Peyer's patch (tissue), 4 donors: ENCODE results near the gene SMIM24. TPM values are rescaled to one million over a fixed set of nuclear protein-coding genes. Genes with fewer than 3 reads are reported as not detected.

Experiments
- DNase-seq, 3 donors: peaks; one replicate each; pipeline ENCODE4 v3.0.0-alpha.2; 2017 to 2019
- H3K27ac ChIP-seq, 4 donors: fragments of 200-600 bp; sonication (generic); one replicate each; pipeline ENCODE4 v1.5.1; 2016 to 2019
- H3K27me3 ChIP-seq, 2 donors: fragments of 200-600 bp; sonication (generic); one replicate each; pipeline ENCODE4 v1.5.1; 2019
- H3K36me3 ChIP-seq, 3 donors: fragments of 200-600 bp; sonication (generic); one replicate each; pipeline ENCODE4 v1.5.1; 2016 to 2019
- H3K4me1 ChIP-seq, 4 donors: fragments of 200-600 bp; sonication (generic); one replicate each; pipeline ENCODE4 v1.5.1; 2016 to 2019
- H3K4me3 ChIP-seq, 4 donors: fragments of 200-600 bp; sonication (generic); 1 replicate in 3 of 4; 2 replicates in 1 of 4; pipeline ENCODE4 v1.5.1; 2016 to 2019; ENCODE audit warnings: mild to moderate bottlenecking in 1 of 4
- H3K9me3 ChIP-seq, 4 donors: fragments of 200-600 bp; sonication (generic); one replicate each; pipeline ENCODE4 v1.5.1; 2016 to 2019; ENCODE audit warnings: mild to moderate bottlenecking in 1 of 4
- POLR2A ChIP-seq, 2 donors: fragments of 450-650 bp; IDR thresholded peaks; one replicate each; pipeline ENCODE4 v1.5.1; 2017; ENCODE audit warnings: antibody characterized with exemption in 2 of 2, mild to moderate bottlenecking in 2 of 2, moderate library complexity in 2 of 2
- total RNA-seq, 4 donors: library from RNA; depleted of rRNA; stranded (reverse); fragments of >200 nt; gene quantifications; one replicate each; pipeline ENCODE4 v1.1.0, GENCODE V29; 2016
- TF ChIP-seq, protein P1 (sequence below), 6 experiments: fragments of 450-650 bp in 4 of 6; fragments of 200-600 bp in 2 of 6; sonication (generic) in 1 of 6; IDR thresholded peaks; one replicate each; pipeline ENCODE4 v1.5.1; 2017 to 2019; ENCODE audit warnings: antibody characterized with exemption in 6 of 6, mild to moderate bottlenecking in 3 of 6, moderate library complexity in 1 of 6

SMIM24 gene
- total RNA-seq, 4 donors from 2014 or later: 75.9 to 1,153 (median 771) TPM

DNA sequence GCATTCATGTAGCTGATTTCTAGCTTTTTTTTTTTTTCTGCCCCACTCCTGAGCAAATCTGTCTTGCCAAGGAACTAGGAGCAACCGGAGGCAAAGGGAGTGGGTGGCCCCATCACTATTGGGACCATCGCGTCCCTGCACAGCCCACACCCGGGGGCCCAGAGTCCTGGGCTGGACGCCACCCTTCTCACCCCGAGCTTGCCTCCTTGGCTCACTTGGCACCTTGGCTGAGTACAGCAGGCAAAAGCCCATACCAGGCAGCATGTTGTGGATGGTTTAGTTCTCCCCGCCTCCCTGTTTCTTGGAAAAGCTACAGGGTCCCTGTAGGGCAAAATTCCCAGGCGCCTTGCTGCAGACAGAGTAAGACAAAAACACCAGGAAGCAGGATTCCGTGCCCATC, 13.7 kb downstream of the SMIM24 start:
- Histone ChIP-seq H3K4me3 (no peak overlapping the region), H3K27ac (peak overlapping the region in 2 of 4 donors; percentile 17 to 31), H3K9me3 (no peaks in the 10 kb centered on the region), H3K27me3 (no peaks in the 10 kb centered on the region), H3K36me3 (peaks cover 0 to 18% (median 0%) of the 10 kb centered on the region in 3 donors), H3K4me1 (no peaks in the 10 kb centered on the region)
- TF ChIP-seq, protein P1, sequence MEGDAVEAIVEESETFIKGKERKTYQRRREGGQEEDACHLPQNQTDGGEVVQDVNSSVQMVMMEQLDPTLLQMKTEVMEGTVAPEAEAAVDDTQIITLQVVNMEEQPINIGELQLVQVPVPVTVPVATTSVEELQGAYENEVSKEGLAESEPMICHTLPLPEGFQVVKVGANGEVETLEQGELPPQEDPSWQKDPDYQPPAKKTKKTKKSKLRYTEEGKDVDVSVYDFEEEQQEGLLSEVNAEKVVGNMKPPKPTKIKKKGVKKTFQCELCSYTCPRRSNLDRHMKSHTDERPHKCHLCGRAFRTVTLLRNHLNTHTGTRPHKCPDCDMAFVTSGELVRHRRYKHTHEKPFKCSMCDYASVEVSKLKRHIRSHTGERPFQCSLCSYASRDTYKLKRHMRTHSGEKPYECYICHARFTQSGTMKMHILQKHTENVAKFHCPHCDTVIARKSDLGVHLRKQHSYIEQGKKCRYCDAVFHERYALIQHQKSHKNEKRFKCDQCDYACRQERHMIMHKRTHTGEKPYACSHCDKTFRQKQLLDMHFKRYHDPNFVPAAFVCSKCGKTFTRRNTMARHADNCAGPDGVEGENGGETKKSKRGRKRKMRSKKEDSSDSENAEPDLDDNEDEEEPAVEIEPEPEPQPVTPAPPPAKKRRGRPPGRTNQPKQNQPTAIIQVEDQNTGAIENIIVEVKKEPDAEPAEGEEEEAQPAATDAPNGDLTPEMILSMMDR (IDR thresholded peaks at IDR 0.05): no peak
- TF ChIP-seq POLR2A (IDR thresholded peaks at IDR 0.05): no peak
- no peak for DNase-seq

DNA sequence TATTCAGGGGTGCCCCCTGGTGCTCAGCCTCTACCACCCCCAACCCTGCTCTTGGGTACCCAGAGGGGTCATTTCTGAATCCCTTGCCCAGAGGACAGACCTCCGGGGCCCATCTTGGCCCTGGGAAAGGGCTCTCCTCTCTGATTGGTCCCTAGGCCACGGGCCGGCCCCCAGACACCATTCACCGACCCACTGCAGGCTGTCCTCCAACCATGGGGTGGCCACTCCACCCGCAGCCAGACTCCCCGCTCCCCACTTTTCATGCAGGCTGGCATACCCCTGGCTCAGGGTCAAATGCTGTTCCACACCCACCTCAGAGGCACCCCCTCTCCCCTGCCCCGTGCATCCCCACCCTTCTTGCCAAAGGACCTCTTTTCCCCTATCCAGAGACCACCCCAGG, 14.8 kb downstream of the SMIM24 start:
- Histone ChIP-seq H3K4me3 (no peak overlapping the region), H3K9me3 (no peaks in the 10 kb centered on the region), H3K27me3 (no peaks in the 10 kb centered on the region), H3K4me1 (no peaks in the 10 kb centered on the region), H3K27ac (peak overlapping the region in 1 of 4 donors; percentile 31), H3K36me3 (peaks cover 0 to 18% (median 0%) of the 10 kb centered on the region in 3 donors)
- DNase-seq: no peak
- TF ChIP-seq, protein P1 (IDR thresholded peaks at IDR 0.05): no peak
- TF ChIP-seq POLR2A (IDR thresholded peaks at IDR 0.05): no peak

DNA sequence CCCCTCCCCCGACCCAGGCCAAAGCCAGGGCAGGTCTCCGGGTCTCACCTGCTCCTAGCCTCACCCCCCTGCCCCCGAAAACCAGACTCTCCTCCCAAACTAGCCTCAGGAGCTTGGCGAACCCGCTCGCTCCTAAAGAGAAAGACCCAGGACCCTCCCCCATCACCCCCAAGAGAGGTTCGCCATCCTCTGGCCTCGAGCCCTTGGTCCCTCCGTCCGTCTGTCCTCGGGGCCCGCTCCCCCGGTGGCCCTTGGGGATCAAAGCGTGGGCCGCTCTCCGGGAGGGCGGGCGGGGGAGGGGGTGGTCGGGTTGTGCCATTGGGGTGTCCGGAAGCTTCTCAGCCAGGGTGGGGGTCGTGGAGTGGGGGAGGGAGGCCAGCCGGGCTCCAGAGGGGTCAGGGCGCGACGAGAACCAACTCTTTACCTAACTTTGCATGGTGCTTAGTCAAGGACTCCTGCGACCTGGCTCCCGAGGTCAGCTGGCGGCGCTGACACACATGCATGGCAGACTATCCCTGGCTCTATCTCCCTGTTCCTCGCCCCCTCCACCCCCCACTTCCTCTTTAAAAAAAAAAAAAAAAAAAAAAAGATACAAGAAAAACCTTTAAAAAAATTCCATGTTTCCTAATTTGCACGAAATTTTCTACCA, 15.6 kb downstream of the SMIM24 start:
- no peak overlapping the region for H3K4me3 ChIP-seq
- TF ChIP-seq, protein P1 (IDR thresholded peaks at IDR 0.05): no peak
- TF ChIP-seq POLR2A (IDR thresholded peaks at IDR 0.05): no peak
- no peaks in the 10 kb centered on the region for H3K4me1 ChIP-seq
- H3K9me3 ChIP-seq: no peaks in the 10 kb centered on the region
- no peaks in the 10 kb centered on the region for H3K27me3 ChIP-seq
- no peak for DNase-seq
- H3K27ac ChIP-seq: no peak overlapping the region
- H3K36me3 ChIP-seq: peaks cover 0 to 23% (median 0%) of the 10 kb centered on the region in 3 donors

DNA sequence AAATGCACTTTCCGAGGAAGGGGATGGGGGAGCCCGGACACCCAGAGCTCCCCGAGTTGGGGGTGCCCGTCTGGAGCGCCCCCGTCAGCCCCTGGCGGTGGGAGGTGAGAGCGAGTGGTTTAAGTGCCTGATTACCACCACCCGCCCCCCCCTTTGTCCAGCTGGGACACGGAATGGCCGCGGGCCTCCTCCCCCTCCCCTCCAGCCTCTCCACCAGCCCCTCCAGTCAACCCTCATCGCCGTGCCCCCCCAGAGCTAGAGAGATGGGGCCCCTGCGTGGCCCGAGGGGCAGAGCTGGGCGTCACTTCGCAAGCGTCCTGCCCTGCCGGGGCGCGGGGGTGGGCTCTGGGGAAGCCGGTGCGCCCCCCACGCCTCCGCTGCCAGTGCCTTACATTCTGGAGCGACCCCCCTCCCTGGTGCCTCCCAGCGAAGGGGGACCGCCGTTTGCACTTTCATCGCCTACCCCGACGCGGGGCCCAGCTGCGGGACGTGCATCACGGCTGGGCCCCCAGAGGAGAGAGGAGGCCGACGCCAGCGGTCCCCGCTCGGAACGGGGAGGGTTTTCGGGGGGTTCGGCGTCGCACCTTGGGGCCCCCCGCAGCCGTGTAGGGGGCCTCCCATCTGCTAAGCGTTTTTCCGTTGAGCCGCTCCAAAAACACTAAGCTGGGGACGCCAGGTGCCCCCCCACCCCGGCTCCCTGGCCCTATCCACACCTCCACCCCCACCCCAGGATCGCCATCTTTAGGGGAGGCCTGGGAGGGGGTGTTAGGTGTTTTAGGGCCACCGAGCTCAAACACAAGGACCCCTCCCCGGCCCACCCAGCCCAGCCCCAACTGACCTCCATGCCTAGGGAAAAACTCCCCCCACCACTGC, 16.4 kb downstream of the SMIM24 start:
- Histone ChIP-seq H3K36me3 (peaks cover 0 to 23% (median 0%) of the 10 kb centered on the region in 3 donors), H3K27ac (peak overlapping the region in 1 of 4 donors; percentile 42), H3K4me3 (no peak overlapping the region), H3K9me3 (no peaks in the 10 kb centered on the region), H3K27me3 (no peaks in the 10 kb centered on the region), H3K4me1 (peaks cover 0 to 5% (median 0%) of the 10 kb centered on the region in 4 donors)
- no peak for TF ChIP-seq POLR2A (IDR thresholded peaks at IDR 0.05)
- TF ChIP-seq, protein P1 (IDR thresholded peaks at IDR 0.05): no peak
- DNase-seq: no peak

DNA sequence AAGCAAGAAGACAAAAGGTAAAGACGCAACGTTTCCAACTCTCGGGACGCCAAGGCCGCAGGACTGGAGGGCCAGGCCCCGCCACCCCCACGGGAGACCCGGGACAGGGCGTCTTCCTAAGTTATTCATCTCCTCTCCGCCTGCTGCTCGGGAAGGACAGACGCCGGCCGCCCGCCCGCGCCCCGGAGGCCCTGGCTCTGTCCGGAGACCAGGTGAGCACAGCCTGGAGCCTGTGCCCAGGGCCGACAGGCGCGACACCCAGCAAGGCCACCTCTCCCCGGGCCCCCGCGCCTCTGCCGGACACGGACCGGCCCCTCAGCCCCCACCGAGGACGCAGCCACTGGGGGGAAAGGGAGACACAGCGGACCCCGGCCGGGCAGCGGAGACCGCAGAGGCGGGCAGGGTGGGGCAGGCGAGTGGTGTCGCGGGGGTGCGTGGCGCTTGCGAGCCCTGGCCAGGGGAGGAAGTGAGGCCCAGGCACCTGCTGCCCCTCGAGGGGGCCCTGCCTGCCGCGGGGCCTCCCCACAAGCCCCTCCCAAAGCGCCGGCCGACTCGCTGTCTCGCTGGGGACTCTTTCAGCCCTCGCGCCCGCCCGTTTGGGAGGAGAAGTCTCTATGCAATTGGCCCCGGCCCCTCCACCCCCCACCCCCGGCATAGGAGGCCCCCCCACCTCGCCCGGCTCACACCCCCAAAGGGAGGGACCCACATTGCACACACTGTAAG, 17.2 kb downstream of the SMIM24 start:
- Histone ChIP-seq H3K4me3 (no peak overlapping the region), H3K36me3 (peaks cover 0 to 23% (median 0%) of the 10 kb centered on the region in 3 donors), H3K9me3 (no peaks in the 10 kb centered on the region), H3K27ac (peak overlapping the region in 1 of 4 donors; percentile 42), H3K4me1 (peaks cover 0 to 13% (median 0%) of the 10 kb centered on the region in 4 donors), H3K27me3 (no peaks in the 10 kb centered on the region)
- no peak for DNase-seq
- no peak for TF ChIP-seq POLR2A (IDR thresholded peaks at IDR 0.05)
- TF ChIP-seq, protein P1 (IDR thresholded peaks at IDR 0.05): no peak
